MM.1S (cell line): Measurements from ENCODE around the gene MED13L.

Source experiments
- DNase-seq: peaks from one replicate; pipeline ENCODE4 v3.0.0-alpha.2; 2015
- H2AFZ ChIP-seq: fragments of 300-600 bp; sonication (generic); 2 replicates; pipeline ENCODE4 v1.6.0; 2016; ENCODE audit warnings: antibody characterized with exemption, low read length
- H3F3A ChIP-seq: fragments of 300-600 bp; sonication (generic); 2 replicates; pipeline ENCODE4 v1.6.1; 2016; ENCODE audit warnings: mild to moderate bottlenecking, antibody characterized with exemption, low read length, moderate library complexity, mixed read lengths; ENCODE audit not compliant: insufficient read depth
- H3K27ac ChIP-seq: fragments of 300-600 bp; sonication (generic); 2 replicates; pipeline ENCODE4 v1.5.1; 2016; ENCODE audit warnings: mild to moderate bottlenecking, low read length
- H3K27me3 ChIP-seq: fragments of 300-600 bp; sonication (generic); replicated peaks from 2 replicates; pipeline ENCODE4 v1.6.0; 2016; ENCODE audit warnings: low read length; ENCODE audit not compliant: insufficient read depth
- H3K36me3 ChIP-seq: fragments of 300-600 bp; sonication (generic); replicated peaks from 2 replicates; pipeline ENCODE4 v1.6.1; 2016; ENCODE audit warnings: mild to moderate bottlenecking, low read length, mixed read lengths; ENCODE audit not compliant: insufficient read depth
- H3K4me1 ChIP-seq: fragments of 300-600 bp; sonication (generic); 2 replicates; pipeline ENCODE4 v1.6.1; 2016; ENCODE audit warnings: low read length, mixed read lengths
- H3K4me2 ChIP-seq: fragments of 300-600 bp; sonication (generic); 2 replicates; pipeline ENCODE4 v1.6.0; 2016; ENCODE audit warnings: low read depth, low read length
- H3K4me3 ChIP-seq: fragments of 300-600 bp; sonication (generic); 2 replicates; pipeline ENCODE4 v1.5.1; 2016; ENCODE audit warnings: low read length, mixed read lengths
- H3K79me2 ChIP-seq: fragments of 300-600 bp; sonication (generic); 2 replicates; pipeline ENCODE4 v1.6.1; 2016; ENCODE audit warnings: mixed run types, low read length, mixed read lengths
- H3K9ac ChIP-seq: fragments of 300-600 bp; sonication (generic); 2 replicates; pipeline ENCODE4 v1.6.1; 2016; ENCODE audit warnings: low read length, mixed read lengths
- H3K9me2 ChIP-seq: fragments of 300-600 bp; sonication (generic); replicated peaks from 2 replicates; pipeline ENCODE4 v1.6.1; 2016; ENCODE audit warnings: mild to moderate bottlenecking, low read length, mixed read lengths; ENCODE audit not compliant: insufficient read depth
- H3K9me3 ChIP-seq: fragments of 300-600 bp; sonication (generic); replicated peaks from 2 replicates; pipeline ENCODE4 v1.6.1; 2016; ENCODE audit warnings: mild to moderate bottlenecking, low read length, mixed read lengths; ENCODE audit not compliant: insufficient read depth
- H4K20me1 ChIP-seq: fragments of 300-600 bp; sonication (generic); 2 replicates; pipeline ENCODE4 v1.6.1; 2016; ENCODE audit warnings: mild to moderate bottlenecking, low read length, moderate library complexity, mixed read lengths; ENCODE audit not compliant: insufficient read depth
- CTCF ChIP-seq: fragments of 300-600 bp; sonication (generic); IDR thresholded peaks from 2 replicates; pipeline ENCODE4 v1.5.1; 2016; ENCODE audit warnings: antibody characterized with exemption, low read length, mixed read lengths
- EZH2 ChIP-seq: fragments of 300-600 bp; sonication (generic); optimal IDR thresholded peaks from 2 replicates; pipeline ENCODE3; 2017; ENCODE audit warnings: low read depth, mild to moderate bottlenecking, antibody characterized with exemption, low read length, mixed read lengths
- EZH2phosphoT487 ChIP-seq: fragments of 300-600 bp; sonication (generic); IDR thresholded peaks from 2 replicates; pipeline ENCODE4 v1.6.1; 2018; ENCODE audit warnings: antibody characterized with exemption, low read length

The MED13L gene

GRCh38 chr12:116227811-116228210 lies 49.7 kb downstream of the MED13L start:
- no peak for TF ChIP-seq EZH2
- TF ChIP-seq EZH2phosphoT487: no peak
- TF ChIP-seq CTCF: no peak
- Histone ChIP-seq H3K4me3 (no peak overlapping the region), H3K27me3 (no peaks in the 10 kb centered on the region), H3K36me3 (no peaks in the 10 kb centered on the region), H3K4me1 (no peaks in the 10 kb centered on the region), H3K4me2 (no peak overlapping the region), H3K79me2 (peaks cover 90% of the 10 kb centered on the region), H3F3A (no peaks in the 10 kb centered on the region), H4K20me1 (0 out of 2 replicates have a peak, but pooled peaks cover 4% of the 10 kb centered on the region), H3K9me2 (no peaks in the 10 kb centered on the region), H3K9me3 (no peaks in the 10 kb centered on the region), H3K27ac (no peak overlapping the region), H2AFZ (no peak overlapping the region), H3K9ac (no peak overlapping the region)
- DNase-seq: no peak

GRCh38 chr12:116226026-116226425 lies 51.5 kb downstream of the MED13L start:
- H3K27me3 ChIP-seq: no peaks in the 10 kb centered on the region
- H3K4me1 ChIP-seq: no peaks in the 10 kb centered on the region
- H3K27ac ChIP-seq: no peak overlapping the region
- TF ChIP-seq EZH2phosphoT487: no peak
- no peak for TF ChIP-seq EZH2
- no peak for TF ChIP-seq CTCF
- H2AFZ ChIP-seq: no peak overlapping the region
- no peaks in the 10 kb centered on the region for H3K9me3 ChIP-seq
- no peak overlapping the region for H3K4me2 ChIP-seq
- H3K9ac ChIP-seq: no peak overlapping the region
- no peaks in the 10 kb centered on the region for H3K9me2 ChIP-seq
- no peaks in the 10 kb centered on the region for H3F3A ChIP-seq
- no peak overlapping the region for H3K4me3 ChIP-seq
- H4K20me1 ChIP-seq: 0 out of 2 replicates have a peak, but pooled peaks cover 4% of the 10 kb centered on the region
- H3K79me2 ChIP-seq: peaks cover 91% of the 10 kb centered on the region
- H3K36me3 ChIP-seq: no peaks in the 10 kb centered on the region
- no peak for DNase-seq

- Histone ChIP-seq H3K27ac (no peak overlapping the region), H3K27me3 (no peaks in the 10 kb centered on the region), H3K79me2 (peaks cover 87% of the 10 kb centered on the region), H3K9me2 (no peaks in the 10 kb centered on the region), H4K20me1 (0 out of 2 replicates have a peak, but pooled peaks cover 4% of the 10 kb centered on the region), H3K36me3 (no peaks in the 10 kb centered on the region), H3K4me2 (no peak overlapping the region), H3F3A (no peaks in the 10 kb centered on the region), H3K4me1 (no peaks in the 10 kb centered on the region), H3K9ac (no peak overlapping the region), H3K4me3 (no peak overlapping the region), H3K9me3 (no peaks in the 10 kb centered on the region), H2AFZ (no peak overlapping the region)
- no peak for DNase-seq
- TF ChIP-seq EZH2: no peak
- TF ChIP-seq EZH2phosphoT487: no peak
- TF ChIP-seq CTCF: no peak
These were observed 55.1 kb downstream of the MED13L start for GRCh38 chr12:116222358-116222757.

GRCh38 chr12:116220756-116221155 lies 56.7 kb downstream of the MED13L start:
- H3K79me2 ChIP-seq: peaks cover 88% of the 10 kb centered on the region

More at GRCh38 chr12:116220756-116221155, 56.7 kb downstream of the MED13L start:
- 0 out of 2 replicates have a peak, but pooled peaks cover 11% of the 10 kb centered on the region for H4K20me1 ChIP-seq
- no peaks in the 10 kb centered on the region for H3F3A ChIP-seq
- H3K4me1 ChIP-seq: no peaks in the 10 kb centered on the region
- no peak overlapping the region for H3K27ac ChIP-seq
- no peaks in the 10 kb centered on the region for H3K9me2 ChIP-seq
- H3K4me2 ChIP-seq: no peak overlapping the region
- no peaks in the 10 kb centered on the region for H3K27me3 ChIP-seq
- H3K4me3 ChIP-seq: no peak overlapping the region
- no peaks in the 10 kb centered on the region for H3K9me3 ChIP-seq
- DNase-seq: no peak
- no peaks in the 10 kb centered on the region for H3K36me3 ChIP-seq
- no peak overlapping the region for H2AFZ ChIP-seq
- no peak overlapping the region for H3K9ac ChIP-seq
- TF ChIP-seq EZH2phosphoT487 (no peak), EZH2 (no peak), CTCF (no peak)
